CD14-positive monocyte (primary cell): ENCODE data around the gene BRPF1. TPM values are rescaled to one million over a fixed set of nuclear protein-coding genes. Genes with fewer than 3 reads are reported as not detected.
A peak's percentile ranks its signal among the peaks of the same experiment; 100 is the strongest.

Experiments used
- DNase-seq, 3 donors: peaks; one replicate each; pipeline ENCODE4 v3.0.0-alpha.2; 2011 to 2022
- H2AFZ ChIP-seq: 2 replicates; pipeline ENCODE4 v1.6.0; 2012; ENCODE audit warnings: mild to moderate bottlenecking, low read depth, low read length, inconsistent platforms; ENCODE audit not compliant: insufficient read depth, poor library complexity, severe bottlenecking
- H3K27ac ChIP-seq, 2 donors: 1 replicate in 1 of 2; 2 replicates in 1 of 2; pipeline ENCODE4 v1.5.1; 2012 to 2013; ENCODE audit warnings: low read length in 2 of 2, control low read depth in 1 of 2, inconsistent platforms in 1 of 2, low read depth in 1 of 2, mild to moderate bottlenecking in 1 of 2
- H3K27me3 ChIP-seq, 2 donors: one replicate each; pipeline versions ENCODE4 v1.6.0 to v1.6.1; 2011 to 2013; ENCODE audit warnings: low read length in 2 of 2; ENCODE audit not compliant: control insufficient read depth in 2 of 2, insufficient read depth in 2 of 2
- H3K36me3 ChIP-seq, 2 donors: replicated peaks in 1 of 2; 1 replicate in 1 of 2; 2 replicates in 1 of 2; pipeline versions ENCODE4 v1.5.1 to v1.6.1; 2012 to 2013; ENCODE audit warnings: low read length in 2 of 2, control low read depth in 1 of 2, inconsistent platforms in 1 of 2, mild to moderate bottlenecking in 1 of 2; ENCODE audit not compliant: insufficient read depth in 2 of 2, control insufficient read depth in 1 of 2
- H3K4me1 ChIP-seq, 2 donors: 1 replicate in 1 of 2; 2 replicates in 1 of 2; pipeline versions ENCODE4 v1.5.1 to v1.6.1; 2012 to 2013; ENCODE audit warnings: low read length in 2 of 2, control low read depth in 1 of 2, inconsistent platforms in 1 of 2, mild to moderate bottlenecking in 1 of 2, moderate library complexity in 1 of 2; ENCODE audit not compliant: insufficient read depth in 2 of 2, control insufficient read depth in 1 of 2
- H3K4me2 ChIP-seq: replicated peaks from 2 replicates; pipeline ENCODE3; 2012; ENCODE audit warnings: low read length, moderate library complexity, mild to moderate bottlenecking; ENCODE audit not compliant: poor library complexity, severe bottlenecking; ENCODE audit errors: extremely low read depth
- H3K4me3 ChIP-seq, 3 experiments: fragments of 200-600 bp in 1 of 3; sonication (generic) in 1 of 3; replicated peaks in 1 of 3; 1 replicate in 2 of 3; 2 replicates in 1 of 3; pipeline ENCODE4 v1.5.1; 2011 to 2013; ENCODE audit warnings: low read length in 3 of 3, mild to moderate bottlenecking in 3 of 3, control low read depth in 2 of 3, low read depth in 2 of 3, inconsistent platforms in 1 of 3, moderate library complexity in 1 of 3
- H3K79me2 ChIP-seq: 2 replicates; pipeline ENCODE4 v1.6.0; 2012; ENCODE audit warnings: mild to moderate bottlenecking, control low read depth, inconsistent platforms, low read length, moderate library complexity; ENCODE audit not compliant: insufficient read depth
- H3K9ac ChIP-seq: 2 replicates; pipeline ENCODE4 v1.6.0; 2017; ENCODE audit warnings: low read length, mild to moderate bottlenecking; ENCODE audit not compliant: insufficient read depth, poor library complexity, severe bottlenecking
- H3K9me3 ChIP-seq, 2 donors: replicated peaks in 1 of 2; 1 replicate in 1 of 2; 2 replicates in 1 of 2; pipeline versions ENCODE4 v1.5.1 to v1.6.1; 2012 to 2013; ENCODE audit warnings: low read length in 2 of 2, control low read depth in 1 of 2; ENCODE audit not compliant: control insufficient read depth in 1 of 2, insufficient read depth in 1 of 2
- H4K20me1 ChIP-seq: 2 replicates; pipeline ENCODE4 v1.6.0; 2012; ENCODE audit warnings: mild to moderate bottlenecking, low read length, control low read depth, moderate library complexity; ENCODE audit not compliant: insufficient read depth
- H3K27ac Mint-ChIP-seq, 7 donors: one replicate each; pipeline ENCODE4 v1.8.0; 2020; ENCODE audit warnings: mild to moderate bottlenecking in 7 of 7, mixed read lengths in 7 of 7, moderate library complexity in 6 of 7, inconsistent platforms in 2 of 7
- H3K27me3 Mint-ChIP-seq, 3 donors: one replicate each; pipeline ENCODE4 v1.8.0; 2021 to 2022; ENCODE audit warnings: low read depth in 3 of 3, mild to moderate bottlenecking in 3 of 3, mixed read lengths in 3 of 3, moderate library complexity in 3 of 3, inconsistent platforms in 1 of 3
- H3K36me3 Mint-ChIP-seq, 2 donors: one replicate each; pipeline ENCODE4 v1.8.0; 2020; ENCODE audit warnings: mixed read lengths in 2 of 2, inconsistent platforms in 1 of 2, mild to moderate bottlenecking in 1 of 2
- H3K4me1 Mint-ChIP-seq: one replicate; pipeline ENCODE4 v1.8.0; 2020; ENCODE audit warnings: mild to moderate bottlenecking, mixed read lengths
- H3K4me3 Mint-ChIP-seq, 2 donors: one replicate each; pipeline ENCODE4 v1.8.0; 2020; ENCODE audit warnings: mild to moderate bottlenecking in 2 of 2, mixed read lengths in 2 of 2, moderate library complexity in 1 of 2
- H3K9me3 Mint-ChIP-seq, 7 donors: one replicate each; pipeline ENCODE4 v1.8.0; 2020 to 2022; ENCODE audit warnings: mixed read lengths in 7 of 7, mild to moderate bottlenecking in 6 of 7, moderate library complexity in 6 of 7, inconsistent platforms in 2 of 7
- CTCF ChIP-seq: fragments of 200-600 bp; IDR thresholded peaks from one replicate; pipeline ENCODE4 v1.8.0; 2022; ENCODE audit warnings: antibody characterized with exemption, mild to moderate bottlenecking
- WGBS: methylation state at CpG from one replicate; pipeline ENCODE4 v1.1.5; 2013; ENCODE audit warnings: missing lambda C conversion rate; ENCODE audit not compliant: insufficient coverage; 5-methylcytosine and 5-hydroxymethylcytosine counted together
- intact Hi-C, 2 donors: fragments of 100-400 bp; cut with micrococcal nuclease; formaldehyde crosslinking; loops; one replicate each; pipeline versions ENCODE4 v1.15.0 to v1.15.1; 2023
- polyA plus RNA-seq, 3 donors: library from polyadenylated mRNA; depleted of rRNA in 1 of 3; unstranded in 2 of 3; stranded (reverse) in 1 of 3; fragments of 300-500 nt in 2 of 3; fragments of >200 nt in 1 of 3; fragmentation: Illumina TruSeq in 2 of 3; gene quantifications; 1 replicate in 2 of 3; 2 replicates in 1 of 3; pipeline ENCODE4 v1.2.3, GENCODE V29; 2012 to 2021

BRPF1 gene
- polyA plus RNA-seq, 3 donors, result 5.1 to 22.5 (median 10.4) TPM

DNA sequence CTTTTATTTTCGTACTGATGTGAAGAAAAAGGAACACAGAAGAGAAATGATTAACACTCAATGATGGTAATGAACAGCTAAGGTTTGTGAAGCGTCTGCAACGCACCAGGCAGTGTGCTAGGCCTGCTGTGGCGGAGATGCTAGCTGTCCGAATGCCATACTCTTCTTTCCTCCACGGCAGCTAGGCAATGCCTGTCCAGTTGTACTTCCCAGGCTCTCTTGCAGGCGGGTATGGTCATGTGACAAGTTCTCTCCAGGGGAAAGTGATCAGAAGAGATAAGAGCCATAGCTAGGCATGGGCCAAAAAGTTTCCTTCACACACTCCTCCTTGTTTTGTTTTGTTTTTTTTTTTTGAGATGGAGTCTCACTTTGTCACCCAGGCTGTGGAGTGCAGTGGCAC is 54.1 kb downstream of the BRPF1 start:
- peaks cover 23 to 24% of the 10 kb centered on the region in 2 donors for H3K4me1 ChIP-seq
- no peak overlapping the region for H3K4me2 ChIP-seq
- no peaks in the 10 kb centered on the region for H3K27me3 ChIP-seq
- no peak overlapping the region for H3K27ac ChIP-seq
- no peak for TF ChIP-seq CTCF
- Mint-ChIP-seq H3K4me3 (no peak overlapping the region), H3K27ac (no peak overlapping the region), H3K4me1 (peaks cover 32% of the 10 kb centered on the region), H3K9me3 (peaks cover 0 to 4% (median 0%) of the 10 kb centered on the region in 7 donors), H3K27me3 (no peaks in the 10 kb centered on the region), H3K36me3 (peaks cover 60 to 85% of the 10 kb centered on the region in 2 donors)
- no peaks in the 10 kb centered on the region for H4K20me1 ChIP-seq
- H3K79me2 ChIP-seq, result peaks cover 21% of the 10 kb centered on the region
- no peaks in the 10 kb centered on the region for H3K9me3 ChIP-seq
- 96% methylated on average over 5 of the region's 7 CpGs for whole genome bisulfite sequencing
- peaks cover 50 to 71% of the 10 kb centered on the region in 2 donors for H3K36me3 ChIP-seq
- DNase-seq, result no peak
- H3K4me3 ChIP-seq, result no peak overlapping the region
- H2AFZ ChIP-seq, result no peak overlapping the region
- no peak overlapping the region for H3K9ac ChIP-seq
- intact Hi-C loops, result no loop called here

- no peaks in the 10 kb centered on the region for H3K27me3 ChIP-seq
- H3K4me2 ChIP-seq, result no peak overlapping the region
- TF ChIP-seq CTCF, result no peak
- Mint-ChIP-seq H3K9me3 (peaks cover 0 to 4% (median 0%) of the 10 kb centered on the region in 7 donors), H3K36me3 (peaks cover 60 to 82% of the 10 kb centered on the region in 2 donors), H3K27me3 (no peaks in the 10 kb centered on the region), H3K27ac (peak overlapping the region in 2 of 7 donors; percentile 32 to 36), H3K4me1 (peaks cover 31% of the 10 kb centered on the region), H3K4me3 (no peak overlapping the region)
- no peaks in the 10 kb centered on the region for H3K9me3 ChIP-seq
- H3K79me2 ChIP-seq, result peaks cover 23% of the 10 kb centered on the region
- no peak for DNase-seq
- peaks cover 50 to 76% of the 10 kb centered on the region in 2 donors for H3K36me3 ChIP-seq
- H3K4me3 ChIP-seq, result no peak overlapping the region
- no peak overlapping the region for H3K9ac ChIP-seq
- no peak overlapping the region for H3K27ac ChIP-seq
- intact Hi-C loops, result no loop called here
- H3K4me1 ChIP-seq, result peaks cover 22 to 24% of the 10 kb centered on the region in 2 donors
- no peaks in the 10 kb centered on the region for H4K20me1 ChIP-seq
- no peak overlapping the region for H2AFZ ChIP-seq
- no CpG with 5 or more reads among the region's 7 CpGs for WGBS
Observed at GRCh38 chr3:9786209-9786739, 54.7 kb downstream of the BRPF1 start.
